NCI-H146 treated with DMSO at 0.1 percent for 48 hours (cell line): Measurements from ENCODE around the gene WRAP73.
"Not testable (repeated sequence)": the region's sequence is repeated elsewhere in the genome, so short reads cannot be mapped to it uniquely, and the experiment has no call there.

ENCODE experiments used
- DNase-seq: peaks from one replicate; lab custom pipeline; 2025; ENCODE audit not compliant: unreplicated experiment; lab: John Stamatoyannopoulos, UW

The WRAP73 gene

GRCh38 chr1:3599286-3599811 lies 50.6 kb downstream of the WRAP73 start:
- no peak for DNase-seq

GRCh38 chr1:3598522-3599285 lies 51.2 kb downstream of the WRAP73 start:
- DNase-seq, result no peak

GRCh38 chr1:3598051-3598491 lies 51.8 kb downstream of the WRAP73 start:
- DNase-seq, result no peak

DNA sequence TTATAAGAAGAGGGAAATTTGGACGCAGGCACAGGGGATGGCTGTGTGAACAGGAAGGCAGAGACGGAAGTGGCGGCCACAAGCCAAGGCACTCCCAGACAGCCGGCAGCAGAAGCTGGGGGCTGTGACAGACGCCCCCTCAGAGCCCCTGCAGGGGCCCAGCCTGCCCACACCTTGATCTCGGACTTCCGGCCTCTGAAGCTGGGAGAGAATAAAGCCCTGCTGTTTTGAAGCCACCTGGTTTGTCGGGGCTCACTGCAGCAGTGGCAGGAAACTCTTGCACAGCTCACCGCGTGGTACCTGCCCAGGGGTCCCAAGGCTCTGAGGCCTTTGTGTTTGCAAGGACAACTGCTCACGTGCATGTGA lies 52.3 kb downstream of the WRAP73 start:
- no peak for DNase-seq

DNA sequence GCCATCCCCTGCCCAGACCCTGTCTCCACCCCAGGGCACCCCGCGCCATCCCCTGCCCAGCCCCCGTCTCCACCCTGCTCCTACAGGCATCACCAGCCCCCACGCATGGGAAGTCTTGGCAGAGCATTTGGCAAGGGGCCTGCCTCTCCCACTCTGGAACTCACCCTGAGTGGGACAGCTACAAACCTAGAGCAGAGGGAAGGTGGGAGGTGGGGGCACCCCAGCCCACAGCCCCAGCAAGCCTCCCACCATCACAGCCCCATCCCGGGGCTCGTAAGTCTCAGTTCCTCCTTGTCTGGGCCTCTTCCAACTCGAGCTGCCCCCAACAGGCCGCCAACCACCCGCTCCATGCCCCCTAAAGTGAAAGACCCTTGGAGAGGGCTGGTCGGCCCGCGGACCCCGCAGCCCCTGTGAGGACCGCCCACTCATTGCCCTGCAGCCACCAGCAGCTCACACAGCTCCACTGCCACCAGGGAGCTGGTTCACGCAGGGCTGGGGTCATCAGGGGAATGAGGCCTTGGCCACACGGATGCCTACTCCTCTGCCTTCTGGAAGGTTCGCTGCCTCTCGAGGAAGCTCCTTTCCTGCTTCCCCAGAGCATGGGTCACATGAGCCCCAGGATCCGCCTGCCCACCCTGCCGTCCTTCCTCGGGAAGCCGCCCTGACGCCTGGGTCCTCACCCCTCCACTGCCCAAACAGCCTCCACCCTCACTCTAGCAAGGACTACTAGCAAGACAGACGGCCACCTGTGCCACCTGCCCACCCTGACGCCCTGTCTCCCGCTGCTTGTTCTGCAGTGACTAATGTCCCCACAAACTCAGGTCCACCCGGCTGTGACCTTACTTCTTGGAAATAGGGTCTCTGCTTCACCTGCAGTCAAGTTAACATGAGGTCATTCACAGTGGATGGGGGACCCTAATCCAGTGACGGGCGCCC lies 53.0 kb downstream of the WRAP73 start:
- no peak for DNase-seq

GRCh38 chr1:3595949-3596348 lies 54.0 kb downstream of the WRAP73 start:
- DNase-seq, result no peak

GRCh38 chr1:3594706-3595377 lies 55.1 kb downstream of the WRAP73 start:
- no peak for DNase-seq

- DNase-seq, result no peak
Observed at GRCh38 chr1:3593745-3594144, 56.2 kb downstream of the WRAP73 start.

GRCh38 chr1:3593334-3593733 lies 56.6 kb downstream of the WRAP73 start:
- no peak for DNase-seq

DNA sequence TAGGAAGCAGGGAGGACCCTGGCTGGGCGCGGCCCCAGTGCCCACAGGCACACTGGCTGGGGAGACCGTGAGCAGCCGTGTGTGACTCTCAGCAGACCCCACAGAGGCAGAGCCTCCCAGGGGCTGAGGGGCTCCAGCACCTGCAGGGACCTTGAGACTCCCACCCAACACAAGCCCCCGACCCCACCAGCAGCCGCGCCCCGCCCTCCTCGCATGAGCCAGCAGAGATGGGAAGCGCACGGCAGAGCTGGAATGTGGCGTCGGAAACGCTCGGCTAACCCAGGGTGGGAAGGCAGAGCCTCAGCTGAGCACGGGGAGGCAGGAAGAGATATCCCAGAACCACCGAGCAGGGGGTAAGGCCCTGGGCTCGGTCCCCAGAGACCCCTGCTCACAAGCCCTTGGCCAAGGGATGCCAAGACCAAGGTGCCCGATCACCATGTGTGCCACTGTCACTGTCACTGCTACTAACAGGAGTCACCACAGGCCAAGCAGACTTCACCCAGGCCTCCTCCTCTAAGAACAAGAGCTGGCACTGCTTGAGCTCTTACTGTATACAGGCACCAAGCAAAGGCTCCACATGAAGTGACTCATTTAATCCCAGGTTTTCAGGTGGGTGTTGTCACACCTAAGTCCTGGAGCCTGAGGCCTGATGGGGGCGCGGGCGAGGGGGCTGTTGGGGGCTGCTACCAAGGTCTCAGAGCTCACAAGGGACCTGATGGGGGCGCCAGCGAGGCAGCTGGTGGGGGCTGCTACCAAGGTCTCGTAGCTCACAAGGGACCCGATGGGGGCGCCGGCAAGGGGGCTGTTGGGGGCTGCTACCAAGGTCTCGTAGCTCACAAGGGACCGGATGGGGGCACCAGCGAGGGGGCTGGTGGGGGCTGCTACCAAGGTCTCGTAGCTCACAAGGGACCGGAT lies 58.7 kb downstream of the WRAP73 start:
- no peak for DNase-seq

DNA sequence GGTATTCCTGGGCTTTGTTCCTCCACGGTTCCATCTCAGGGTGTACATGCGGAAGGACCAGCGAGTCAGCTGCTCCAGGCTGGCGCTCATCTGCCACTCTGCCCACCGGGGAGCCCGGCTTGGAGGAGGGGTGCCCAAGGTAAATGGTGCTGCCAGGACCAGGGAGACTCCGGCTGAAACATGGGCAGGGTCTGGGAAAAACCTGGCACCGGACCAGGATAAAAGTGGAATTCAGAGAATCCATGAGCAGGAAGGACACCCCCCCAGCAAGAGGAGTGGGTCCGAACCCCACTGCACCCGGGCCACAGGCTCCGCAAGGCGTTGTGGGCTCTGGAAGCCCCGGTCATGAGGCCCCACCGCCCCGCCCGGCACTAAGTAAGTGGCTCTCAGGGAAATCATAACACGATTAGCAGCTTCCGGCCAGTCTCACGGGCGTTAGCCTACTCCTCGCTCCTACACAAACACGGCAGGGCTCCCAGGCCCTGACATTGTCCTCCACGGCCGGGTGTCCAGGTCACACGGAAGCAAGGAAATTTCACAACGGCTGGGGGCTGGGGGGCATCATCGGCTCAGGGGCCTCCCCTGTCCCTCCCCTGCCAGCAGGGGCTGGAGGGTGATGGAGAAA lies 59.7 kb downstream of the WRAP73 start:
- DNase-seq, result no peak

DNA sequence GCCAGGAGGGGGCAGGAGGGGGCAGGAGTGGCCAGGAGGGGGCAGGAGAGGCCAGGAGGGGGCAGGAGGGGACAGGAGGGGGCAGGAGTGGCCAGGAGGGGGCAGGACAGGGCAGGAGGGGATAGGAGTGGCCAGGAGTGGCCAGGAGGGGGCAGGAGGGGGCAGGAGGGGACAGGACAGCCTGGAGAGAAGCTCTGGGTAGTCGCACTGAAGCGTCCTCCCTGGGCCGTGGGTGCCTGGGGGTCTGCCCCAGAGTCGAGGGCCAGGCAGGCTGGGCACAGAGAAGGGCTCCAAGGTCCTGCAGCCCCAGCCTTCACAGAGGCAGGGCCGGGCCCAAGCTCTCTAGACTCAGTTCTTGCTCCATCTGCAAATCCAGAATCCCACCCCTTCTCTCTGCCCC lies 61.5 kb downstream of the WRAP73 start:
- no peak for DNase-seq

- no peak for DNase-seq
Observed at GRCh38 chr1:3586986-3587759, 62.7 kb downstream of the WRAP73 start.

DNA sequence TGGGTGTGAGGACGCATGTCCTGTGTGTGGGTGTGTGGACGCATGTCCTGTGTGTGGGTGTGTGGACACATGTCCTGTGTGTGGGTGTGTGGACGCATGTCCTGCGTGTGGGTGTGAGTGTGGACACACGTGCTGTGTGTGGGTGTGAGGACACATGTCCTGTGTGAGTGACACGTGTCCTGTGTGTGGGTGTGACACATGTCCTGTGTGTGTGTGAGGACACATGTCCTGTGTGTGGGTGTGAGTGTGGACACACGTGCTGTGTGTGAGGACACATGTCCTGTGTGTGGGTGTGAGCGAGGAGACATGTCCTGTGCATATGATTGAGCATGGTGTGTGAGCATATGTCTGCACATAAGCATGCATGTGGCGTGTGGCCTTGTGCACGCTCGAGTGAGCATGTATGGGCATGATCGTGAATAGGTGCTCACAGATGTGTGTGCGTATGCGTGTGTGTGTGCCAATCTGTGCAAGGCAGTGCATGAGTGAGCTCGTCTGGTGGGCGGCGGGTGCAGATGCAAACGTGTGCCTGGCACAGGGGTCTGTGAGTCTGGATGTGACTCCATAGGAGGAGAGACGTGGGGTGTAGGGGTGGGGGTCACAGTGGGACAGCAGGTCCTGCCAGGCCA lies 63.8 kb downstream of the WRAP73 start:
- no peak for DNase-seq

DNA sequence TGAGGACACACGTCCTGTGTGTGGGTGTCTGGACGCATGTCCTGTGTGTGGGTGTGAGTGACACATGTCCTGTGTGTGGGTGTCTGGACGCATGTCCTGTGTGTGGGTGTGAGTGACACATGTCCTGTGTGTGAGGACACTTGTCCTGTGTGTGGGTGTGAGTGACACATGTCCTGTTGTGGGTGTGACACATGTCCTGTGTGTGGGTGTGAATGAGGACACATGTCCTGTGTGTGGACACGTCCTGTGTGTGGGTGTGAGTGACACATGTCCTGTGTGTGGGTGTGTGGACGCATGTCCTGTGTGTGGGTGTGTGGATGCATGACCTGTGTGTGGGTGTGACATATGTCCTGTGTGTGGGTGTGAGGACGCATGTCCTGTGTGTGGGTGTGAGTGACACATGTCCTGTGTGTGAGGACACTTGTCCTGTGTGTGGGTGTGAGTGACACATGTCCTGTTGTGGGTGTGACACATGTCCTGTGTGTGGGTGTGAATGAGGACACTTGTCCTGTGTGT lies 64.5 kb downstream of the WRAP73 start:
- not testable (repeated sequence) for DNase-seq

DNA sequence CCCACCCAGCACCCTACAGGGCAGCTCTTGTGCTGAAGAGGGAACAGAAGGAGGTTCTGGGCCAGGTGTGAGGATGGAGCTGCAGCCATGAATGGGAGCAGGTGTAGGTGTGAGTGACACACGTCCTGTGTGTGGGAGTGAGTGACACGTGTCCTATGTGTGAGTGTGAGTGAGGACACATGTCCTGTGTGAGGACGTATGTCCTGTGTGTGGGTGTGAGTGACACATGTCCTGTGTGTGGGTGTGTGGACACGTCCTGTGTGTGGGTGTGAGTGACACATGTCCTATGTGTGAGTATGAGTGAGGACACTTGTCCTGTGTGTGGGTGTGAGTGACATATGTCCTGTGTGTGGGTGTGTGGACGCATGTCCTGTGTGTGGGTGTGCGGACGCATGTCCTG lies 65.0 kb downstream of the WRAP73 start:
- DNase-seq, result no peak

DNA sequence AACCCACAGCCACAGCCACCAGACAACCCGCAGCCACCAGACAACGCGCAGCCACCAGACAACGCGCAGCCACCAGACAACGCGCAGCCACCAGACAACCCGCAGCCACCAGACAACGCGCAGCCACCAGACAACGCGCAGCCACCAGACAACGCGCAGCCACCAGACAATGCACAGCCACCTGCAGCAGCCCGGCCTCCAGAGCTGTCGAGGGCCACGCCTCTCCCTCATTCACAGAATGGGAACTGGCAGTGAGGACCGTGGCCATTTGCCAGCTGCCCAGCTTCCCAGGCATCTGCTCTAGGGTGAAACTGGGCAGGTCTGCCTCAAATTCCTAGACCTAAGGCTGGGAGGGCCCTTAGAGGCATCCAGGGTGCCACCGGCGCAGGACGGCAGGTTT lies 66.2 kb downstream of the WRAP73 start:
- not testable (repeated sequence) for DNase-seq

GRCh38 chr1:3581296-3582036 lies 68.4 kb downstream of the WRAP73 start:
- DNase-seq, result no peak
